ENCODE results near the gene YTHDF1. TPM values are rescaled to one million over a fixed set of nuclear protein-coding genes. Genes with fewer than 3 reads are reported as not detected.

The YTHDF1 gene
- polyA plus RNA-seq, 2 of the 4 experiments (the other 2 are of a cell fraction): 31.8 to 37.9 TPM

- H3K9me3 ChIP-seq: no peaks in the 10 kb centered on the region
- peak overlapping the region; percentile 41 for H3K4me3 ChIP-seq
- no peak for DNase-seq (ENCODE audit: low read depth in 1 of 2, low spot score in 1 of 2)
- H3K27ac ChIP-seq: peak overlapping the region in 1 of 2 experiments; percentile 42; a peak in 2 of 6 replicates
- no peak for ATAC-seq
- ChIA-PET POLR2A (no interaction called here), CTCF (interaction anchor here (0.6 to 4.1 kb wide), 6 partner anchors 10 to 300 kb away, joined by 3 to 28 read pairs (median 4); no protein-coding TSS in a partner anchor)
- no peak for TF ChIP-seq MAX (IDR thresholded peaks at IDR 0.05)
- no peak for TF ChIP-seq NR3C1 (IDR thresholded peaks at IDR 0.05)
- WGBS (ENCODE audit: missing lambda C conversion rate): 4% methylated on average over 27 of the region's 77 CpGs
- no peak for FAIRE-seq
- H3K4me2 ChIP-seq: peak overlapping the region; percentile 96
- peaks cover 46% of the 10 kb centered on the region for H3K4me1 ChIP-seq
Observed at GRCh38 chr20:63175038-63175895, 40.7 kb downstream of the YTHDF1 start.

GRCh38 chr20:63174309-63175037, 41.5 kb downstream of the YTHDF1 start:
- FAIRE-seq: no peak
- Histone ChIP-seq H3K9me3 (no peaks in the 10 kb centered on the region), H3K4me2 (peak overlapping the region; percentile 96), H3K27ac (no peak overlapping the region; a peak in 1 of 6 replicates), H3K4me1 (peaks cover 44% of the 10 kb centered on the region), H3K4me3 (peak overlapping the region; percentile 41)
- POLR2A ChIA-PET: no interaction called here
- CTCF ChIA-PET: interaction anchor here (0.6 to 4.1 kb wide), 3 partner anchors 10 to 299 kb away, joined by 3 to 28 read pairs (median 4); no protein-coding TSS in a partner anchor
- DNase-seq (ENCODE audit: low read depth in 1 of 2, low spot score in 1 of 2): no peak
- TF ChIP-seq HOXB5 (CRISPR knock-in tag; IDR thresholded peaks at IDR 0.05): no peak
- no peak for TF ChIP-seq NR3C1 (IDR thresholded peaks at IDR 0.05)
- TF ChIP-seq FOSL2 (IDR thresholded peaks at IDR 0.05): no peak
- no peak for TF ChIP-seq FOSL2 (CRISPR knock-in tag; IDR thresholded peaks at IDR 0.05)
- no peak for TF ChIP-seq CTCF (IDR thresholded peaks at IDR 0.05)
- TF ChIP-seq JUN (IDR thresholded peaks at IDR 0.05): no peak
- TF ChIP-seq ZC3H11A (IDR thresholded peaks at IDR 0.05): no peak
- no peak for TF ChIP-seq KDM5A (IDR thresholded peaks at IDR 0.05)
- no peak for TF ChIP-seq HDAC2 (IDR thresholded peaks at IDR 0.05)
- TF ChIP-seq FOXS1 (CRISPR knock-in tag; IDR thresholded peaks at IDR 0.05): no peak
- no peak for TF ChIP-seq E2F6 (IDR thresholded peaks at IDR 0.05; ENCODE audit: borderline replicate concordance, low read depth)
- TF ChIP-seq SMC3 (IDR thresholded peaks at IDR 0.05): no peak
- no peak for TF ChIP-seq TFCP2L1 (CRISPR knock-in tag; IDR thresholded peaks at IDR 0.05)
- TF ChIP-seq USF2 (IDR thresholded peaks at IDR 0.05): no peak
- TF ChIP-seq ZNF302 (CRISPR knock-in tag; IDR thresholded peaks at IDR 0.05): no peak
- ATAC-seq: no peak
- 11% methylated on average over 13 of the region's 16 CpGs for WGBS (ENCODE audit: missing lambda C conversion rate)

GRCh38 chr20:63173552-63174191, 42.3 kb downstream of the YTHDF1 start:
- ATAC-seq: no peak
- ChIA-PET POLR2A (no interaction called here), CTCF (interaction anchor here (1.0 to 1.7 kb wide), 3 partner anchors 16 to 117 kb away, joined by 3 to 5 read pairs (median 4); no protein-coding TSS in a partner anchor)
- 69% methylated on average over 18 of the region's 22 CpGs for WGBS (ENCODE audit: missing lambda C conversion rate)
- TF ChIP-seq KDM1A (IDR thresholded peaks at IDR 0.05; ENCODE audit: low read depth) (no peak), CTCF (IDR thresholded peaks at IDR 0.05) (no peak), MAZ (IDR thresholded peaks at IDR 0.05; ENCODE audit: borderline replicate concordance, low read depth, low read length) (no peak), TP53 (CRISPR knock-in tag; IDR thresholded peaks at IDR 0.05) (no peak), RNF2 (IDR thresholded peaks at IDR 0.05; ENCODE audit: borderline replicate concordance, low read depth) (no peak), RARB (CRISPR knock-in tag; IDR thresholded peaks at IDR 0.05) (no peak)
- H3K27ac ChIP-seq: no peak overlapping the region
- DNase-seq (ENCODE audit: low read depth in 1 of 2, low spot score in 1 of 2): no peak
- H3K4me1 ChIP-seq: peaks cover 36% of the 10 kb centered on the region
- H3K4me3 ChIP-seq: no peak overlapping the region
- H3K9me3 ChIP-seq: no peaks in the 10 kb centered on the region
- no peak overlapping the region for H3K4me2 ChIP-seq
- no peak for FAIRE-seq
